Posterior vena cava (tissue), 2 donors: ENCODE data around the gene C11orf65. TPM values are rescaled to one million over a fixed set of nuclear protein-coding genes. Genes with fewer than 3 reads are reported as not detected.
"Not testable (repeated sequence)": the region's sequence is repeated elsewhere in the genome, so short reads cannot be mapped to it uniquely, and the experiment has no call there.

Experiments used
- DNase-seq: peaks from one replicate; pipeline ENCODE4 v3.0.0-alpha.2; 2020; ENCODE audit warnings: low spot score
- intact Hi-C, 2 donors: fragments of 100-400 bp; cut with DNase I; formaldehyde crosslinking; loops; one replicate each; pipeline versions ENCODE4 v1.14.1 to v1.14.2; 2022 to 2023
- total RNA-seq, 2 donors: library from RNA; stranded (reverse); fragmentation: NEBNext Ultra II Directional; extraction: Animal tissue kit (Norgen Biotek cat#: 25700); gene quantifications; one replicate each; pipeline ENCODE4 v1.2.1, GENCODE V29; 2021
- donor health status: DM: yes; HTN: yes; CAD: no.
- donor health status: DM: yes; HTN: yes; CAD: no.

Gene C11orf65
- total RNA-seq, 2 donors from 2014 or later, result 0.19 to 0.38 TPM

- intact Hi-C loops, result no loop called here
- no peak for DNase-seq
These were observed 15.8 kb upstream of the C11orf65 start for GRCh38 chr11:108483163-108483562.

GRCh38 chr11:108474664-108475463 is 7.5 kb upstream of the C11orf65 start:
- intact Hi-C loops, result no loop called here
- DNase-seq, result no peak

GRCh38 chr11:108472681-108473080 is 5.4 kb upstream of the C11orf65 start:
- intact Hi-C loops, result no loop called here
- no peak for DNase-seq

- no peak for DNase-seq
- intact Hi-C loops, result loop anchor here in 1 of 2 donors (10.0 kb wide), 1 partner anchor 414 kb away; no protein-coding TSS in a partner anchor
These were observed 1.1 kb upstream of the C11orf65 start for GRCh38 chr11:108468478-108468864.

- no peak for DNase-seq
- intact Hi-C loops, result loop anchor here in 1 of 2 donors (10.0 kb wide), 1 partner anchor 412 kb away; no protein-coding TSS in a partner anchor
These were observed 924 bp downstream of the C11orf65 start for GRCh38 chr11:108466405-108466804.

GRCh38 chr11:108453207-108453835 is 14.0 kb downstream of the C11orf65 start:
- intact Hi-C loops, result no loop called here

GRCh38 chr11:108441445-108441844 is 25.9 kb downstream of the C11orf65 start:
- DNase-seq, intact Hi-C loops: not testable (repeated sequence)

More at GRCh38 chr11:108453207-108453835, 14.0 kb downstream of the C11orf65 start:
- DNase-seq, result no peak

- intact Hi-C loops, result no loop called here
- DNase-seq, result no peak
These were observed 30.7 kb downstream of the C11orf65 start for GRCh38 chr11:108436594-108436993.

- intact Hi-C loops, result no loop called here
These were observed 32.3 kb downstream of the C11orf65 start for GRCh38 chr11:108435066-108435465.

GRCh38 chr11:108432783-108433182 is 34.5 kb downstream of the C11orf65 start:
- DNase-seq, result no peak
- intact Hi-C loops, result no loop called here

More at GRCh38 chr11:108435066-108435465, 32.3 kb downstream of the C11orf65 start:
- DNase-seq, result no peak

- intact Hi-C loops, result no loop called here
- no peak for DNase-seq
These were observed 35.3 kb downstream of the C11orf65 start for GRCh38 chr11:108431997-108432396.

- DNase-seq, result no peak
- intact Hi-C loops, result no loop called here
These were observed 36.0 kb downstream of the C11orf65 start for GRCh38 chr11:108431370-108431769.

- DNase-seq, intact Hi-C loops: not testable (repeated sequence)
These were observed 49.8 kb downstream of the C11orf65 start for GRCh38 chr11:108417551-108417950.

- DNase-seq, result no peak
- intact Hi-C loops, result no loop called here
These were observed 52.4 kb downstream of the C11orf65 start for GRCh38 chr11:108414958-108415357.

- intact Hi-C loops, result no loop called here
- DNase-seq, result no peak
These were observed 61.6 kb downstream of the C11orf65 start for GRCh38 chr11:108405706-108406105.

GRCh38 chr11:108403052-108403451 is 64.3 kb downstream of the C11orf65 start:
- intact Hi-C loops, result no loop called here
- DNase-seq, result no peak

- DNase-seq, result no peak
- intact Hi-C loops, result no loop called here
These were observed 65.1 kb downstream of the C11orf65 start for GRCh38 chr11:108402241-108402640.

GRCh38 chr11:108398439-108398838 is 68.9 kb downstream of the C11orf65 start:
- intact Hi-C loops, result no loop called here
- no peak for DNase-seq

GRCh38 chr11:108396672-108397071 is 70.7 kb downstream of the C11orf65 start:
- DNase-seq, intact Hi-C loops: not testable (repeated sequence)

GRCh38 chr11:108394744-108395284 is 72.5 kb downstream of the C11orf65 start:
- intact Hi-C loops, result no loop called here
- no peak for DNase-seq
